ENCODE measurements around the gene EVI2B. TPM values are rescaled to one million over a fixed set of nuclear protein-coding genes. Genes with fewer than 3 reads are reported as not detected.
"Not testable (repeated sequence)": the region's sequence is repeated elsewhere in the genome, so short reads cannot be mapped to it uniquely, and the experiment has no call there.

The EVI2B gene
- polyA plus RNA-seq, 3 donors = 166 to 267 (median 262) TPM

- intact Hi-C loops (cut with micrococcal nuclease) = no loop called here
- H3K27me3 ChIP-seq (ENCODE audit: control insufficient read depth in 2 of 2, insufficient read depth in 2 of 2, low read length in 2 of 2) = no peaks in the 10 kb centered on the region
- Mint-ChIP-seq H3K9me3 (no peaks in the 10 kb centered on the region), H3K27me3 (ENCODE audit: low read depth in 3 of 3) (no peaks in the 10 kb centered on the region), H3K36me3 (peaks cover 36% of the 10 kb centered on the region in 2 donors), H3K4me1 (no peaks in the 10 kb centered on the region), H3K27ac (no peak overlapping the region), H3K4me3 (no peak overlapping the region)
- H2AFZ ChIP-seq (ENCODE audit: insufficient read depth, low read depth, low read length, poor library complexity, severe bottlenecking) = no peak overlapping the region
- H3K4me1 ChIP-seq (ENCODE audit: control insufficient read depth in 1 of 2, insufficient read depth in 2 of 2, low read length in 2 of 2) = no peaks in the 10 kb centered on the region
- no peak for DNase-seq
- H3K79me2 ChIP-seq (ENCODE audit: insufficient read depth, low read length) = no peaks in the 10 kb centered on the region
- H3K4me2 ChIP-seq (replicated peaks; ENCODE audit: extremely low read depth, low read length, poor library complexity, severe bottlenecking) = no peak overlapping the region
- TF ChIP-seq CTCF (IDR thresholded peaks at IDR 0.05) = no peak
- peaks cover 2 to 37% of the 10 kb centered on the region in 2 donors for H3K36me3 ChIP-seq (replicated peaks in 1 of 2; ENCODE audit: control insufficient read depth in 1 of 2, insufficient read depth in 2 of 2, low read length in 2 of 2)
- no peaks in the 10 kb centered on the region for H3K9me3 ChIP-seq (replicated peaks in 1 of 2; ENCODE audit: control insufficient read depth in 1 of 2, insufficient read depth in 1 of 2, low read length in 2 of 2)
- no peak overlapping the region for H3K27ac ChIP-seq (ENCODE audit: low read depth in 1 of 2, low read length in 2 of 2)
- H3K9ac ChIP-seq (ENCODE audit: insufficient read depth, low read length, poor library complexity, severe bottlenecking) = no peak overlapping the region
- no peak overlapping the region for H3K4me3 ChIP-seq (replicated peaks in 1 of 3; ENCODE audit: low read depth in 2 of 3, low read length in 3 of 3)
- no peaks in the 10 kb centered on the region for H4K20me1 ChIP-seq (ENCODE audit: insufficient read depth, low read length)
Observed at GRCh38 chr17:31349454-31349853, 35.6 kb upstream of the EVI2B start.

- DNase-seq; H2AFZ ChIP-seq (ENCODE audit: insufficient read depth, low read depth, low read length, poor library complexity, severe bottlenecking); intact Hi-C loops (cut with micrococcal nuclease); H3K4me3 ChIP-seq (replicated peaks in 1 of 3; ENCODE audit: low read depth in 2 of 3, low read length in 3 of 3); H3K79me2 ChIP-seq (ENCODE audit: insufficient read depth, low read length); H3K27me3 ChIP-seq (ENCODE audit: control insufficient read depth in 2 of 2, insufficient read depth in 2 of 2, low read length in 2 of 2); H3K9me3 Mint-ChIP-seq; H3K27ac ChIP-seq (ENCODE audit: low read depth in 1 of 2, low read length in 2 of 2); H3K27me3 Mint-ChIP-seq (ENCODE audit: low read depth in 3 of 3); H3K4me3 Mint-ChIP-seq; H3K4me2 ChIP-seq (replicated peaks; ENCODE audit: extremely low read depth, low read length, poor library complexity, severe bottlenecking); H3K27ac Mint-ChIP-seq; H4K20me1 ChIP-seq (ENCODE audit: insufficient read depth, low read length); H3K9me3 ChIP-seq (replicated peaks in 1 of 2; ENCODE audit: control insufficient read depth in 1 of 2, insufficient read depth in 1 of 2, low read length in 2 of 2); H3K4me1 Mint-ChIP-seq; H3K4me1 ChIP-seq (ENCODE audit: control insufficient read depth in 1 of 2, insufficient read depth in 2 of 2, low read length in 2 of 2); H3K9ac ChIP-seq (ENCODE audit: insufficient read depth, low read length, poor library complexity, severe bottlenecking): not testable (repeated sequence)
- WGBS (ENCODE audit: insufficient coverage) = no CpG with 5 or more reads among the region's 34 CpGs
- H3K36me3 ChIP-seq (replicated peaks in 1 of 2; ENCODE audit: control insufficient read depth in 1 of 2, insufficient read depth in 2 of 2, low read length in 2 of 2) = peaks cover 0 to 29% of the 10 kb centered on the region in 2 donors
- H3K36me3 Mint-ChIP-seq = peaks cover 24 to 26% of the 10 kb centered on the region in 2 donors
Observed at GRCh38 chr17:31345191-31345747, 31.4 kb upstream of the EVI2B start.

Measured in CD14-positive monocyte (primary cell).